T-helper 1 cell (primary cell): ENCODE measurements around the gene ZFP3.
"Not testable (repeated sequence)": the region's sequence is repeated elsewhere in the genome, so short reads cannot be mapped to it uniquely, and the experiment has no call there.

Source experiments
- DNase-seq, 5 donors: peaks; one replicate each; pipeline ENCODE4 v3.0.0-alpha.2; 2012 to 2020

ZFP3 gene

DNA sequence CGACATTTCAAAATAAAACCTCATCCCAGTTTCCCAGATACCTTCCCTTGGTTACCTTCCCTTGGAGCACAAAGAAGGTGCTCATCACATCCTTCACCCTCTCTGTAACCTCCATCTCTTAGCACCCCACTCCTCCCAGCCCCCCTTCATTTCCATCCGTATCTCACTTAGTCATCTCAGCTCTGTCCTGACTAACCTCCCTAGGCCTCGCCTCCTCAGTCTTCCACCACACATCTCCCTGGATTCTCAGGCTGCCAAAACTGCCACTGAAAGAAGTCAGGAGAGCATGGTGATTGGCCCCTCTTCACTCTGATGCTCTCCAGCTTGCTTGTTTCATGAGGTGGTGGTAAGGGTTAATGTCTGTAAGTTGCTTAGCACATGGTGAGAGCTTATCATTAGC is 2.3 kb downstream of the ZFP3 start:
- no peak for DNase-seq

DNA sequence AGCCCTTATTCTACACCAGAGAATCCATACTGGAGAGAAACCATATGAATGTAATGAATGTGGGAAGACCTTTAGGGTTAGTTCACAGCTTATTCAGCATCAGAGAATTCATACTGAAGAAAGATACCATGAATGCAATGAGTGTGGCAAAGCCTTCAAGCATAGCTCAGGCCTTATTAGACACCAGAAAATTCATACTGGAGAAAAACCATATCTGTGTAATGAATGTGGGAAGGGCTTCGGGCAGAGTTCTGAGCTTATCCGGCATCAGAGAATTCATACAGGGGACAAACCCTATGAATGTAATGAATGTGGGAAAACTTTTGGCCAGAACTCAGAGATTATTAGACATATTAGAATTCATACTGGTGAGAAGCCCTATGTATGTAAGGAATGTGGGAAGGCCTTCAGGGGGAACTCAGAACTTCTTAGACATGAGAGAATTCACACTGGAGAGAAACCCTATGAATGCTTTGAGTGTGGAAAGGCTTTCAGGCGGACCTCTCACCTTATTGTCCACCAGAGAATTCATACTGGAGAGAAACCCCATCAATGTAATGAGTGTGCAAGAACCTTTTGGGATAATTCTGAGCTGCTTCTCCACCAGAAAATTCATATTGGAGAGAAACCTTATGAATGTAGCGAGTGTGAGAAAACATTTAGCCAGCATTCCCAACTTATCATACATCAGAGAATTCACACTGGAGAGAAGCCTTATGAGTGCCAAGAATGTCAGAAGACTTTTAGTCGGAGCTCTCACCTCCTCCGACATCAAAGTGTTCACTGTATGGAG is 14.1 kb downstream of the ZFP3 start:
- no peak for DNase-seq

DNA sequence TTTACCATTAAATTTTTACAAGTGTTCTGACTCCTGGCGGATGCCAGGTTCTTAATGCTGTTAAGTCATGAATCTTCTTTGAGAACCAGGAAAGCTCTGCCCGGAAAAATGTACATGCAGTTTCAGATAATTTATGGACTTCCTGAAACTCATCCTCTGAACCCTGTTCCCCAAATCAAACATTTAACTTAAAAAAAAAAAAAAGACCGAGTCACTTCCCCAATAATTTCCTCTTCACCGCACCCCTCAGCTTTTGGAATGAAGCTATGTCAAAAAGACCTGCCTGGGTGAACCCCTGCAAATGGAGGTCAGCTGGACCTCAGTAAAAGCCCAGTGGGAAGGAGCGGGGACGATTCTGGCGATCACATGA is 18.4 kb downstream of the ZFP3 start:
- no peak for DNase-seq

DNA sequence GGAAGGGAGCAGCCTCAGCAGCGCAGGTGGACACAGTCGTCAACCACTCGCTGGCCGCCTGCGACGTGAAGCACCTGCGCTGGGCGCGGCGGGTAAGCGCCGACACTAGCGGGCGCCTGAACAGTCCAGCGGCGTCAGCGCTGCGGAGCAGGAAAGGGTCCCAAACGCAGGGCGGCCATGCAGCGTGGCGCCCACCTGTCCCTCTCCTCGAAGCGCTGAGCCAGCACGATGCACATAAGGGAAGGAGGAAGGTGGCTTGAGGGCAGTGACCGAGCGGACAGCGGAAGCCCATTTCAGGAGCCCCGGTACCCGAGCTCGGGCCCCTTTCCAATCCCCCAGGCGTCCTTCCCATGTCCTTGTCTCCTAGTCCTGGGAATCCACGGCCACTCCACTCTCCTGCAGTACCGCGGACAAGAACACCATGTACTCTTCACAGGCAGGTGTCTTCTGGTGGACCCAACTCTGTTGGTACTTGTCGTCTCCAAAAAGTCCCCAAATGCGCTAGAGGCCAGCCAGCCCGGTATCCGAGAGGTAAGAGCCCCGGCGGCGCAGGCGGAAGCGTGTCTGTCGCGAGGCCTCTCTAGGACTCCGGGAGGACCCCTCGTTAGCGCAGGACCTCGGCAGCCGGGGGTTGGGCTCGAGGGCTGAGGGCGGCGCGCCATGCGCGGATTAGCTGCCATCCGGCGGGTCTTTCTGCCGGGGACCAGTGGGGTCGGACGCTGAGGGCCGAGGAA is 19.0 kb downstream of the ZFP3 start:
- no peak for DNase-seq

DNA sequence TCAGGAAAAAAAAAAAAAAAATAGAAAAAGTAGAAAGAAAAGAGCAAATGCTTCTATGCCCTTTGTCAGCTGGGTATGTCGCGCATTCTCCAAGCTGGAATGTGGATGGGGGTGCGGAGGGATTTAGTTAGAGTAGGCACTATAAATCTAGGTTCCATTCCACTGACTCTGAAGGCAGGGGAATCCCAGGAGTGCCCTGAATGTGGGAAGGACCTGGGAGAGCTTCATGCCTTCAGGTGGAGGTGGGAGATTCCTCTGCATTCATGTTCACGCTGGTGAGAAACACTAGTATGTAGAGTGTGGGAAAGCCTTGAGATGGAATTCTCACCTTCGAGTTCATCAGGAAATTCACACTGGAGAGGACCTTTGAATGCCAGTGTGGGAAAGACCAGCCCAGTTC is 21.0 kb downstream of the ZFP3 start:
- DNase-seq, result no peak

DNA sequence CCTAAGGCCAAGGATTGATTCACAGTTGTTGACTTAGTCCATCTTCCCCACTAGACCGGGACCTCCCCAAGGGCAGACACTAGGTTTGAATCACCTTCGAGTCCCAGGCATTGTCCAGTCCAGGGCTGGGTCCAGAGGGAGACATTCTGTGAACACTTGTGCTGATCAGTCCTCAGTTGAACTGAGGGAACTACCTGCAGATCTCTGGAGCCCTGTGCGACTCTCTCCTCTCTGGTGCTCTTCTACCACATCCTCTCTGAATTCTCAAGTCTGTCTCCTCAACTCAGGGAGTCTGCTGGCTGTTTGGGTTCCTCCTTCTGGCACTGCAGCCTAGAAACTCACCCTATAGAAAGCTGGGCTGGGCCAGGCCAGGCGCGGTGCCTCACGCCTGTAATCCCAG is 22.6 kb downstream of the ZFP3 start:
- no peak for DNase-seq

DNA sequence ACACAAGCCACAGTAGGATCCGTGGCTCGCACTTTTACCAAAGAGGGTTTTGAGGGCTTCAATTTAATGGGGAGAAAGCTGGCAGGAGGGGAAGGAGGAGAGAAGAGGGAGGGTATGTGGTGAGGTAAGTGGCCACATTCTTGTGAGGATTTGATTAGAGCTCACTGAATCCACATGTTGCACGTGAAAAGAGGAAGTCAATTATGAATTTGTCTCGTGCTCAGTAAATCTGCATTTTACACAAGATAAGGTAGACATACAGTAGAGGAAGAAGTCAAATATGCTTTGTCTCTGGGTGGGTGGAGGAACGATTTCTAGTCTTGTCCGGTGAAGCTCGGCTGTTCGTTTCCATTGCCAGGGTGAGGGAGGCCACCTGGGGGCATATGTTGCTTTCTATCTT is 32.5 kb downstream of the ZFP3 start:
- no peak for DNase-seq

DNA sequence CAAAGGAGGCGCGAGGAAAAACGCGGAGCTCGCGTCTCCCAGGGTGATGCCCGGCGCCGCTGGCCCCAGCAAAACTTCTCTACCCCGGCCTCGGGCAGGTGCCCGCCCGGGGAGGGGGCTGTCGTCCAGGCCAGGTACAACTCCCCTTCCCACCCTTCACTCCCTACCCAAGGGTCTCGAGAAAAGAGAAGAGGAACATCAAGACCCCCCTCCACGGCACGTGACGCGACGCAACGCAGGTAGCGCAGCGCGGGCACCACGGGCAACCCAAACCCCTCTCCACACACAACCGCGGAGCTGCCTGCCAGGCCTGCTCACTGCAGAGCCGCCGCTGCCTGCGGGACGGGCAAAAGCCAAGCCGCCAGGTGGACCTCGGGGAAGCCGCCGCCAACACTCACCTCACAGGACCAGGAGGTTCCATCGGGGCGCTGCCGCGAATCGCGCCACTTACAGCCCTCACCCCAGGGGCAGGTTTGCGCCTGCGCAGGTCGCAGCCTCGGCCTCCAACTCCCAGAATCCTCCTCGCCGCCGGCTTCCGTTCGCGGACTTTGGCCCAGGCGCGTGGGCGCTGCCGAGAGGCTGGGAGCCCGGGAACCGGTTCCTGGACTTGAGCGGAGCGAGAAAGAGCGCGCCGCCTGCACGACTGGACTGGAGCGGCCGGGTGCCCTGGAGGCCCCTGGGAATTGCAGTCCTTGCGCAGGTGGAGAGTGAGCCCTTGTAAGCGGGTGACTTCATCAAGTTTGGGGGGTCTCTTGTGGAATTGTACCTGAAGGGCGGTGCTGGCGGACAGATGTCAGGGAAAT is 33.3 kb downstream of the ZFP3 start, which contains the start of gene ZNF232:
Gene ZNF232, minus strand, starts transcription at position 477 of the 803 bp plus-strand sequence. Its CDS starts 56 bp downstream, at position 421.
- peak; percentile 82 to 91 (median 85) for DNase-seq

DNA sequence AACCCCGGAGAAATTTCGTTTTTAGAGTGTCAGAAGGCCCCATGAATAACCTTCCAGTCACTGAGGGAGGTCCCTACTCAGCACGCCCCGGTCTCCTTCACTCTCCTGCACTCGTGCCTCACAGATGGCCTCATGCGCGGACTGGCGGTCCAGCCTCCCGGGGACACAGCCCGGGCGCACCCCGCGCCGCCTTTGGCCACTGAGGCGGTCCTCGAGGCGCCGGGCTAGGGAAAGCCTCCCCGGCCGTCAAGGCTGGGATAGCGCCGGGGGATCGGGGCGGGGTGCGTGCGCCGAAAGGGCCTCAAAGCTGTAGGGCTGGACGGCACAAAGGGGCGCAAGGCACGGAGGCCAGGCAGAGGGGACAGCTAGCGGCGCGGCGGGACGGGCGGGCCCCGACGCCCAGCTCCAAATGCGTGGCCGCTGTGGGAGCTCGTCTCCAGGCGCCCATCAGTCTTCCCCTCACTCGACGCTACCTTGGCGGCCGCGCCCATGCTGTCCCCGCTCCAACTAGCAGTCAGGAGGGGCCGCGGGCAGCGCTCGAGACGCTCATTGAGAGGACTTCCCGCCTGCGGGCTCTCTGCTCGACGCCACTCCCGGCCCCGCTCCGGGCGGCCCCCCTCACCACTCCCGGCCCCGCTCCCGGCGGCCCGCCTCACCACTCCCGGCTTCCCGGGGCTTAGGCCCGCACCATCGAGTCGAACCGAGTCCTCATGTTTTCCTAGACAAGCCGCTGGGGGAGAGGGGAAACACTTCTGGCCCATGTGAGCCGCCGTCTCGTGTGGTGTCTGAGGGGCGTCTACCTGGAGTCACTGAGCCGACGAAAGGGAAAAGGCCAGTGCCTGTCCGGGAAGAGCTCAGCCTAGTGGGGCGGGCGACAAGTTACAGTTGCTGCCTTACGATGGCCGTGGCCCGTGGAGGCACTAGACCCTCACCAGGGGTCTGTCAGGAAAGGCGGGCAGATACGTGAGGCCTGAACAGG is 37.7 kb downstream of the ZFP3 start, which contains the start of gene USP6:
Gene USP6, plus strand, starts transcription at position 360 of the 979 bp plus-strand sequence. CDS start 14,336 bp downstream, outside the sequence.
- DNase-seq, result no peak

DNA sequence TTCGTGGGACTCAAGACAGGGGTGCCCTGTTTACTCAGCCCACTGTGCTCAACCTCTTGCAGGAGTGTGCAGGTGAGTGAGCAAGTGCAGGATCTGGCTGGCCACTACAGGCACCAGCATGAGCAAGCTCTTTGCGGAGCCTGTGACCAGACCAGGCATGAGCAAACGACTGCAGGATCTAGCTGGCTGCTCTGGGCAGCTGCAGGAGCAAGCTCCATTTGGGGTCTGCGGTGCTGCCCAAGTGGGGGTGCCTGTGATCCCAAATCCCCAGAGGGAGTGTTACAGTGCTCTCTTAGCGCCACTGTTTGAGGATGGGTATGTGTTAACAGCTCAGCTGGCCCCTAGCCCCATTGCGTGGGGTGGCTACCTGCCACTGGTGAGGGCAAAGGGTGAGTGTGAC is 40.0 kb downstream of the ZFP3 start:
- no peak for DNase-seq

DNA sequence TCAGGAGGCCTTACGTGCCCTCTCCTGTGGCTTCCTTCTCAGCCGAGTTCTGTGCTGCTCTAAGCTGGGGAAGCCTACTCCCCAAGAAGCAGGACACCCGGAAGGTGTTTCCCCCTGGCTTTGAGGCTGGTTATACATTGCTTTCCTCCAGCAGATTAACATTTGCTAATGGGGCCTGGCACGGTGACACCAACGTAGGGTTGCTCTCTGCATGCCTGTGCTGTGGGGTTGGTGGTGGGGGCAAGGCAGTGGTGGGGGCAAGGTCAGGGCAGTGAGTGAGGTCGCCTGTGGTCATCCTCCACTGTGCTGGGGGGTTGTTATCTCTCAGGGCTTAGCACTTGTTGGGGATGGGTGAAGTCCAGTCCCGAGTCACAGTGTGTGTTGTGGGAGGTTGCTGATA is 41.8 kb downstream of the ZFP3 start:
- DNase-seq, result no peak

DNA sequence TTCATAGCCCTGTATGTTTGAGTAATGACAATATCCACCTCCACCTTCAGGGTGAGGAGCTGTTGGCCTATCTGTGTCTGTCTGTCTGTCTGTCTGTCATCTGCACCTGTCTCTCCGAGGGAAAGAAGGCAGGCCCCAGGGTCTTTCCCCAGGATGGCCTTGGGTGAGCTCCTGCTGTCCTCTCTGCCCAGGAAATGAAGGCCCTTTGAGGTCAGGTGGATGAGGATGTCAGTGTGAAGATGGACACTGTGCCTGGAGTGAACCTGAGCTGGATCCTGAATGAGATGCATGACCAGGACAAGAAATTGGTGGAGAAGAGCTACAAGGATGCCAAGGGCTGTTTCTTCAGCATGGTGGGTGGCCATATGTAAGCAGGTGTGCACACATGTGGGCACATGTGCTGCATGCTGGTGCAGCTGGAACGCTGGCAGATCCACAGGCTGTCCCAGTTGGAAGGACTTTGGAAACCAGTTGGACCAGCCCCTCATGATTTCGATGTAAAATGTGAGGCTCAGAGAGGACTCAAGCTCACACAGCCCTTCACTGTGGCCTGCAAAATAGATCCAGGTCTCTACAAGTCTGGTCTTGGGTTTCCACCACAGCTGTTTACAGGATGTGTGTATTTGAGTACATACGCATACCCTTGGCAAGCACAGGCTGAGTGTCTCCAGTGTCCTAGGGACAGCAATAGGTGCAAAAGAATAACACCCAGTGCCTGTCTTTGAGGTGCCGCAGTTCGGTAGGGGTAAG is 42.3 kb downstream of the ZFP3 start:
- not testable (repeated sequence) for DNase-seq

DNA sequence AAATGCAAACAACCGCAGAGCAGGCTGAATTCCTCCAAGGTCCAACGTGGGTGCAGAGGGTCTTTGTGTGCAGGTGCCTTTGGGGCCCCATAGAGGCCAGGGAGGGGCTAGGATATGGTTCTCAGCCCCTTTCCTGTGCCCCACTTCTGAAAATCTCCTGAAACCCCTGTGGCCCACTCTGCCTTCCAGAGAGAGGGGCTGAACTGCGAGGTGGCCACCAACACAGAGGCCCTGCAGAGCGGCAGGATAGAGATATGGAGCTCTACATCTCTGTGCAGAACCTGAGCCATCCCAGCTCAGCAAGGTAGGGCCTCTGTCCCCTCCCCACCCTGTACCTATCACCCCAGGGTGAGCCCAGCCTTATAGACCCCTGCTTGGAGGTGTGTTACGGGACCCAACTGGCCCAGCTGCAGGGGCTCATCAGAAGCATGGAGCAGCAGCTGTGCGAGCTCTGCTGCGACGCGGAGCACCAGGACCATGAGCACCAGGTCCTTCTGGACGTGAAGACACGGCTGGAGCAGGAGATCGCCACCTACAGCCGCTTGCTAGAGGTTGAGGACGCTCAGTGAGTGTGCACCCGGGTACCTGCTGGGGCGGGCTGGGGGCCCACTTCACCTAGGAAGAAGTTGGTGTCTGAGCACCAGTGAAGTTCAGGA is 43.0 kb downstream of the ZFP3 start:
- no peak for DNase-seq

DNA sequence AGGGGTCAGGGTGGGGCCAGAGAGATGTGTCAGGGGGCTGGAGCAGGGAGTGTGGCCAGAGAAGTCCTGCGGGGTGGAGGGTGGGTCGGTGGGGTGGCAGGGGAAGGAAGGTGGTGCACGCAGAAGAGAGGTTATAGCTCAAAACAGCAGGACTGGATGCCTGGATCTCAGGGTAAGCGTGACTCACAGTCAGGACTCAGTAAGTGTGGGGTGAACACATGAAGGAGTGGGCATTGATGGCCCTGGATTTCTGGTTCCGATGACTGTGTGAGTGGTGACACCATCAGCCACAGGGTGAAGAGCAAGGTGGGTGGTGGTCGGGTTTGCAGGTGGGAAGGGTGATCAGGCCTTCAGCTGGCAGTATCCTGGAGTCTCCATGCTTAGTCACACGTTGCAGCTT is 43.8 kb downstream of the ZFP3 start:
- not testable (repeated sequence) for DNase-seq

DNA sequence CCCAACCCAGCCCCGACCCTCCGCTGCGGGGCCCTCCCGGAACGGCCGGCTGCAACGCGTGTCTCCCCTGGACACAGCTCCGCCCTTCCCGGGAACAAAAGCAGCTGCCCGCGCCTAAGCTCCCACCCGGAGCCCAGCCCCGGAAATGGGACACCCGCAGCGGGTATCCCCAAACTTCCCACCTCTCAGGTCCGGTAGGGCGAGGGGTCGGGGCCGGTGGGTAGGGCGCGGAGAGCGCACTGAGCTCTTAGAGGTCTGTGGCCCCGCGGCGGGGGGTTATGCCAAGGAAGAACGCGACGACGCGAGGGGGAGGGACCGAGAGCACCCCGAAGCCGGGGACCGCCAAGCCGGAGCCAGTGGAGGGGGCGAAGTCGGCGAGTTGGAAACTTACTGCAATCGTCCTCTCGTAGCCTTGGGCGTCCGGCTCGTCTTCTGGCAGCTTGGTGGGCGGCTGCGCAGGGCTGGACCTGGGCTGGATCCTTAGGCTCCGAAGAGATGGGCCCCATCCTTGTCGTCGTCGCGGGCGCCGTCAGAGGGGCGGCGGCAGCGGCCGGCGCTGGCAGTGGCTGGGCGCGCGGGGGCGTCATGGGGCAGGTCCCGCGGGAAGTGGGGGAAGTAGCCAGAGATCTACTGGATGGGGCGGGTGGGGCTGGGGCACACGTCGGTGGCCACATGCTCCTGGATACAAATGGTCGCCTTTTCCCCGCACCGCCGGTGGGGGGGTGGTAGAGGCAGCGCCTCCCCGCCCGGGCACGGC is 44.5 kb downstream of the ZFP3 start:
- no peak for DNase-seq

DNA sequence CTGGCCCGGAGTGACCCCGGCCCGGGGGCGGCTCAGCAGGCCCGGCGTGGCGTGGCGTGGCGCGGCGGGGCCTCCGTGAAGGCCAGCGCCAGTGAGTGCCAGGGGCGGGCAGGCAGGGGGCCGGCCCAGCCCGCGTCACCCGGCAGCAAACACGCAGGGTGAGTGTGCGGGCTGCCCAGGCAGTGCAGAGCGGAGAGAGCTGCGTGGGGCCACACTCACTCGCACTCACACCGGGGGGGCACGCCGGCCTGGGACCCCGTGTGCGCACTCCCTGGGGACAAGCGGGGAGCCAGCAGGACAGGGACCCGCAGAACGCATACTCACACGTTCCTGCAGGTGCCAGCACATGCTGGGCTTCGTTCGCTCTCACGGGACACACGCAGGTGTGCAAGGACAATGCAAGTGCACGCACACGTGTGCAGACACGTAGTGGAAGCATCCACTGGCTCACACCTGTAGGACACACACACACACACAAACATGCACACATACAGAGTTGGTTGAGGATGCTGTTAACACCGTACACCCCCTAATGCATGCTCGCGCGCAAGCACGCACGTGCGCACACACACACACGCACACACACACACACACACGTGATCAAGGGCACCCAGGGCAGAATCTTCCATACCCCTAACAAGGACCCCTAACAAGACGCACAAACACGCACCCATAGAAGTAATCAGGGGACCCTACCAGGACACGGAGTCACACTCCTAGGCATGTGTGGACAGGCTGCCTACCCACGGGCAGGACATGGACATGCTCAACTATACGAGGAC is 45.3 kb downstream of the ZFP3 start:
- no peak for DNase-seq

DNA sequence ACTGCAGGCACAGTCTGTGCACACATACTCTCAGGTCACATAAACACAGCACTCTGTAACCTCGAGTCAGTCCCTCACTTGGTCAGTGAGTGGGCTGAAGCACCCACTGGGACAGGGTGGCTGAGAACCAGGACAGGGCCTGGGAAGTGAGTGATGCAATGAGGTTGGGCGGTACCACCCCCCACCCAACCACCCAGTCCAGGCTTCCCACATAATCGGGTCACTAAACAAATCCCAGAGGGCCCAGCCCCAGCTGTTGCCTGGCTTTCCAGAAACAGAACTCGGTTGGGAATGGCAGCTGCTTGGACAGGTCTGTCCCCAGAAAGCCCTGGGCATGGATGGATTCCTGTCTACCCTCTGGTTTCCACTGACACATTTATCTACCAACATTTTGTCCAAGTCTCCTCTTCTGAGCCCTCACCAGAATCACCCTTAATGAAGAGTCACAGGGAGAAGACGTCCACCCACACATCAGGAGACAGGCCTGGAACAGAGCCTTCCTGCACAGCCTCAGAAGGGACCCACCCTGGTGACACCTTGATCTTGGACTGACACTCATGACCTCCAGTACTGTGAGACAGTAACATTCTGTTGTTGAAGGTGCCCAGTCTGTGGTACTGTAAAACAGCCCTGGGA is 46.0 kb downstream of the ZFP3 start:
- not testable (repeated sequence) for DNase-seq

DNA sequence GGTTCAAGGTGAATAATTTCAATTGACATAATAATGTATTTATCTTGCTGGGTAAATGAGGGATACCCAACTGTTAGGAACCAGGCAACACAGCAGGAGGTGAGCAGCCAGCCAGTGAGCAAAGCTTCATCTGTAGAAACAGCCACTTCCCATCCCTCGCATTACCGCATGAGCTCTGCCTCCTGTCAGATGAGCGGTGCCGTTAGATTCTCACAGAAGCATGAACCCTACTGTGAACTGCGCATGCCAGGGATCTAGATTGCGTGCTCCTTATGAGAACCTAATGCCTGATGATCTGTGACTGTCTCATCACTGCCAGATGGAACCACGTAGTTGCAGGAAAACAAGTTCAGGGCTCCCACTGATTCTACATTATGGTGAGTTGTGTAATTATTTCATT is 46.6 kb downstream of the ZFP3 start:
- not testable (repeated sequence) for DNase-seq
